Measurements from ENCODE around the gene ZNF2.
A peak's percentile ranks its signal among the peaks of the same experiment; 100 is the strongest.

ZNF2 gene

GRCh38 chr2:95207111-95207961, 41.7 kb downstream of the ZNF2 start, which contains the start of gene ZNF892:
TSS of gene ZNF892 (plus strand) at chr2:95207521. CDS start at chr2:95207816, 295 bp downstream.
- peak; percentile 85 for DNase-seq

GRCh38 chr2:95208106-95208505, 42.5 kb downstream of the ZNF2 start:
- DNase-seq: no peak

- DNase-seq: no peak
Observed at GRCh38 chr2:95215018-95215612, 49.5 kb downstream of the ZNF2 start.

GRCh38 chr2:95220449-95220848, 54.8 kb downstream of the ZNF2 start:
- DNase-seq: no peak

GRCh38 chr2:95225658-95226057, 60.0 kb downstream of the ZNF2 start:
- DNase-seq: no peak

GRCh38 chr2:95231723-95232122, 66.1 kb downstream of the ZNF2 start:
- DNase-seq: peak; percentile 77

GRCh38 chr2:95232232-95232631, 66.6 kb downstream of the ZNF2 start:
- DNase-seq: no peak

Data from NCI-H2171 treated with DMSO at 0.1 percent for 48 hours (cell line).